KMS-11 (cell line): ENCODE results near the gene SARS2.

Source experiments
- H2AFZ ChIP-seq: fragments of 200-600 bp; sonication (generic); 2 replicates; pipeline ENCODE4 v1.6.1; 2016; ENCODE audit warnings: antibody characterized with exemption, mixed run types, low read depth
- H3K27ac ChIP-seq: fragments of 200-600 bp; sonication (generic); 2 replicates; pipeline ENCODE4 v1.6.1; 2016; ENCODE audit warnings: mild to moderate bottlenecking, mixed run types
- H3K27me3 ChIP-seq: fragments of 200-600 bp; sonication (generic); 2 replicates; pipeline ENCODE4 v1.6.1; 2017; ENCODE audit warnings: mild to moderate bottlenecking, low read depth, mixed run types, moderate library complexity; ENCODE audit not compliant: insufficient read depth
- H3K36me3 ChIP-seq: fragments of 200-600 bp; sonication (generic); 2 replicates; pipeline ENCODE4 v1.6.1; 2017; ENCODE audit warnings: mild to moderate bottlenecking, mixed run types; ENCODE audit not compliant: insufficient read depth
- H3K4me1 ChIP-seq: fragments of 200-600 bp; sonication (generic); 2 replicates; pipeline ENCODE4 v1.6.1; 2016; ENCODE audit warnings: mild to moderate bottlenecking, low read depth, mixed run types; ENCODE audit not compliant: poor library complexity, severe bottlenecking
- H3K4me2 ChIP-seq: fragments of 200-600 bp; sonication (generic); 2 replicates; pipeline ENCODE4 v1.7.0; 2016; ENCODE audit warnings: mild to moderate bottlenecking, mixed run types
- H3K4me3 ChIP-seq: fragments of 200-600 bp; sonication (generic); IDR thresholded peaks from 2 replicates; pipeline ENCODE4 v1.6.1; 2017; ENCODE audit warnings: low read depth, low read length, mixed read lengths; ENCODE audit not compliant: insufficient read depth
- H3K79me2 ChIP-seq: fragments of 200-600 bp; sonication (generic); 2 replicates; pipeline ENCODE4 v1.6.1; 2016; ENCODE audit warnings: low read depth, mixed run types; ENCODE audit not compliant: insufficient read depth
- H3K9ac ChIP-seq: fragments of 200-600 bp; sonication (generic); 2 replicates; pipeline ENCODE4 v1.6.1; 2016; ENCODE audit warnings: mild to moderate bottlenecking, mixed run types
- H4K20me1 ChIP-seq: fragments of 200-600 bp; sonication (generic); 2 replicates; pipeline ENCODE4 v1.6.1; 2016; ENCODE audit warnings: mild to moderate bottlenecking, mixed run types; ENCODE audit not compliant: insufficient read depth
- TF ChIP-seq, protein P1 (sequence below): fragments of 200-600 bp; sonication (generic); conservative IDR thresholded peaks from 2 replicates; pipeline ENCODE4 v1.6.1; 2017; ENCODE audit warnings: low read depth, mild to moderate bottlenecking, antibody characterized with exemption, low read length, moderate library complexity, mixed read lengths

SARS2 gene

DNA sequence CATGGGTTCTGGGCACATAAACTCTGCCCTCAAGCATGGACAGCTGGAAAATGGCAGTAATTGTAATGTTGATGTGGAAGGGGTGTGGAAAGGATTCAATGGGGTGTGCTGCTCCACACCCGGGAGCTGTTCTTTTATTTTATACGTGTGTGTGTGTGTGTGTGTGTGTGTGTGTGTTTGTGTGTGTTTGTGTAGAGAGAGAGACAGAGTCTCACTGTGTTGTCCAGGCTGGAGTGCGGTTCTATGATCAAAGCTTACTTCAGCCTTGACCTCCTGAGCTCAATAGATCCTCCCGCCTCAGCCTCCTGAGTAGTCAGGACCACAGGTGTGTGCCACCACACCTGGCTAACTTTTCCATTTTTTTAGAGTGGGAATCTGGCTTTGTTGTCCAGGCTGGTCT, 3.0 kb upstream of the SARS2 start:
- Histone ChIP-seq H2AFZ (no peak overlapping the region), H3K4me3 (no peak overlapping the region), H3K79me2 (peaks cover 20% of the 10 kb centered on the region), H4K20me1 (no peaks in the 10 kb centered on the region), H3K4me1 (peaks cover 17% of the 10 kb centered on the region), H3K27me3 (no peaks in the 10 kb centered on the region), H3K4me2 (no peak overlapping the region), H3K9ac (no peak overlapping the region), H3K27ac (no peak overlapping the region), H3K36me3 (0 out of 2 replicates have a peak, but pooled peaks cover 7% of the 10 kb centered on the region)
- TF ChIP-seq, protein P1, sequence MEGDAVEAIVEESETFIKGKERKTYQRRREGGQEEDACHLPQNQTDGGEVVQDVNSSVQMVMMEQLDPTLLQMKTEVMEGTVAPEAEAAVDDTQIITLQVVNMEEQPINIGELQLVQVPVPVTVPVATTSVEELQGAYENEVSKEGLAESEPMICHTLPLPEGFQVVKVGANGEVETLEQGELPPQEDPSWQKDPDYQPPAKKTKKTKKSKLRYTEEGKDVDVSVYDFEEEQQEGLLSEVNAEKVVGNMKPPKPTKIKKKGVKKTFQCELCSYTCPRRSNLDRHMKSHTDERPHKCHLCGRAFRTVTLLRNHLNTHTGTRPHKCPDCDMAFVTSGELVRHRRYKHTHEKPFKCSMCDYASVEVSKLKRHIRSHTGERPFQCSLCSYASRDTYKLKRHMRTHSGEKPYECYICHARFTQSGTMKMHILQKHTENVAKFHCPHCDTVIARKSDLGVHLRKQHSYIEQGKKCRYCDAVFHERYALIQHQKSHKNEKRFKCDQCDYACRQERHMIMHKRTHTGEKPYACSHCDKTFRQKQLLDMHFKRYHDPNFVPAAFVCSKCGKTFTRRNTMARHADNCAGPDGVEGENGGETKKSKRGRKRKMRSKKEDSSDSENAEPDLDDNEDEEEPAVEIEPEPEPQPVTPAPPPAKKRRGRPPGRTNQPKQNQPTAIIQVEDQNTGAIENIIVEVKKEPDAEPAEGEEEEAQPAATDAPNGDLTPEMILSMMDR, result no peak

DNA sequence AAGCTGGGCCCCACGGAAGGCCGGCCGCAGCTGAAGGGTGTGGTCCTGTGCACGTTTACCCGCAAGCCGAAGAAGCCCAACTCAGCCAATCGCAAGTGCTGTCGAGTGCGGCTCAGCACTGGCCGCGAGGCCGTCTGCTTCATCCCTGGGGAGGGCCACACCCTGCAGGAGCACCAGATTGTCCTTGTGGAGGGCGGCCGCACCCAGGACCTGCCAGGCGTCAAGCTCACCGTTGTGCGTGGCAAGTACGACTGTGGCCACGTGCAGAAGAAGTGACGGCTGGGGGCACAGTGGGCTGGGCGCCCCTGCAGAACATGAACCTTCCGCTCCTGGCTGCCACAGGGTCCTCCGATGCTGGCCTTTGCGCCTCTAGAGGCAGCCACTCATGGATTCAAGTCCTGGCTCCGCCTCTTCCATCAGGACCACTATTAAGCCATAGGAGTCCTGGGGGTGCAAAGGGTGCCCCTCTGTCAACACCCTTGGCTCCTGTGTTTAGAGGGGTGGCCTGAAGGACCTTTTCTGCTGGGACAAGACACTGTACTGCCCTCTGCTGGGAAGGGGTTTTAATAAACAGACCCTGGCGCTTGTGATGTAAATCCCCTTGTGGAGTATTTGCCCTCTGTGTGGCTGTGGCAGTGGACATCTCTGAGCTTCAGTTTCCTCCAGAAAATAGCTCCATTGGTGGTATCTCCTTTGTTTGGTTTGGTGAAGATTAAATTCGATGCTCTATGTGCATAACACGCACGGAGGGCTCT, 2.0 kb upstream of the SARS2 start:
- Histone ChIP-seq H3K79me2 (peaks cover 20% of the 10 kb centered on the region), H3K4me2 (no peak overlapping the region; the same call in 1 of the 2 replicates), H3K4me1 (peaks cover 18% of the 10 kb centered on the region)

DNA sequence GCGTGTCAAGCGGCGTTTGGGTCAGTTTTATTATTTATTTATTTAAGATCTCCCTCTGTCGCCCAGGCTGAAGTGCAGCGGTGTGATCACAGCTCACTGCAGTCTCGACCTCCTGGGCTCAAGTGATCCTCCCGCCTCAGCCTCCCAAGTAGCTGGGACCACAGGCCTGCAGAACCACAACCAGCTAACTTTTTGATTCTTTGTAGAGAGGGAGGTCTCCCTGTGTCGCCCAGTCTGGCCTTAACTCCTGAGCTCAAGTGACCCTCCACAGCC, 894 bp upstream of the SARS2 start:
- peak overlapping the region; percentile 73 for H3K27ac ChIP-seq
- H2AFZ ChIP-seq, result no peak overlapping the region
- 0 out of 2 replicates have a peak, but pooled peaks cover 7% of the 10 kb centered on the region for H3K36me3 ChIP-seq
- H3K27me3 ChIP-seq, result no peaks in the 10 kb centered on the region
- TF ChIP-seq, protein P1, result no peak
- peak overlapping the region; percentile 81 for H3K4me2 ChIP-seq
- peak overlapping the region; percentile 78 for H3K9ac ChIP-seq
- H4K20me1 ChIP-seq, result no peaks in the 10 kb centered on the region
- H3K79me2 ChIP-seq, result peaks cover 20% of the 10 kb centered on the region
- H3K4me1 ChIP-seq, result peaks cover 18% of the 10 kb centered on the region
- no peak overlapping the region for H3K4me3 ChIP-seq

More for the DNA sequence above, 2.0 kb upstream of the SARS2 start:
- Histone ChIP-seq H3K4me3 (no peak overlapping the region), H3K27me3 (no peaks in the 10 kb centered on the region), H3K9ac (no peak overlapping the region), H2AFZ (no peak overlapping the region), H4K20me1 (no peaks in the 10 kb centered on the region), H3K36me3 (0 out of 2 replicates have a peak, but pooled peaks cover 7% of the 10 kb centered on the region), H3K27ac (no peak overlapping the region)
- TF ChIP-seq, protein P1, result peak; percentile 36

DNA sequence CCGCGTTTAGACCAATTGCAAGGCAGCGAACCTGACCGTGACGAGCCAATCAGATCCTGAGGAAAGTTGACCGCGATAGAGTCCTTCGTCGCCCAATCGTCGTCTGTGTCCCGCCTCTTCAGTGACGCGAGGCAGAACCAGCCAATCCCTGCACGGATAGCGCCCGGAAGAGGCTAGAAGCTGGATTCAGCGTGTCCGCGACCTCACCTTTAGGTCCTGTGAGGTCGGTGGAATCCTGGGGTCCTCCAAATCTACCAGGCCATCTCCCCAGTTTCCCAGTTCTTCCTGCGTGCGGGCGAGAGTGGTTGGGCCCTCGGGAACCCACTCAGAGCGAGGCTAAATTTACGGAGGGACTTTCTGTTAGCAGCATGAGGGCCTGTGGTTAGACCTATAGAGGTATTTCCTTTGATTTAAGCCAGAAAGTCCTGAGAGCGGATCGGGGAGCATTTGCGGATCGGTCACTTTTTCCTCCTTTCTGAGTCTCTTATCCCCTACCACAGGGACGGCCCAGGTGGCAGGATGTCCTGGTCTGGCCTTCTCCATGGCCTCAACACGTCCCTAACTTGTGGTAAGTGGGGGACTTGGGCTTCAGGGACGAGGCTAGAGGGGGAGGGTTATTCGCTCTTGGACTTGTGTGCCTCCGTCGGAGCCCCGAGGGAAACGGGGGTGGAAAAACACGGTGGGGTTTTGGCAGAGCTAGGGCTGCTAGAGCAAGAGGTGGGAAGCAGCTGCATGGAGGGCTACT, 385 bp upstream of the SARS2 start, which contains the start of gene MRPS12:
Gene MRPS12, plus strand, starts transcription at position 169 of the 745 bp plus-strand sequence. Its CDS starts 351 bp downstream, at position 520.
- Histone ChIP-seq H3K36me3 (0 out of 2 replicates have a peak, but pooled peaks cover 7% of the 10 kb centered on the region), H3K79me2 (peaks cover 20% of the 10 kb centered on the region), H3K4me3 (no peak within 1 kb of the TSS), H3K4me2 (peak within 1 kb of the TSS; percentile 91), H4K20me1 (no peaks in the 10 kb centered on the region), H3K4me1 (peaks cover 18% of the 10 kb centered on the region), H2AFZ (peak within 1 kb of the TSS; percentile 82), H3K9ac (peak within 1 kb of the TSS; percentile 78), H3K27me3 (no peaks in the 10 kb centered on the region), H3K27ac (peak within 1 kb of the TSS; percentile 73)
- TF ChIP-seq, protein P1, result no peak
